Stomach smooth muscle (tissue), 2 donors: ENCODE data around the gene KRTAP5-7.

Experiments
- H3K27ac ChIP-seq: one replicate; pipeline ENCODE4 v1.7.0; 2013; ENCODE audit warnings: mild to moderate bottlenecking, low read length, inconsistent platforms
- H3K27me3 ChIP-seq, 2 donors: one replicate each; pipeline ENCODE4 v1.7.0; 2013; ENCODE audit warnings: low read length in 2 of 2; ENCODE audit not compliant: insufficient read depth in 2 of 2, control insufficient read depth in 1 of 2
- H3K36me3 ChIP-seq, 2 donors: one replicate each; pipeline ENCODE4 v1.7.0; 2013; ENCODE audit warnings: low read length in 2 of 2; ENCODE audit not compliant: control insufficient read depth in 2 of 2, insufficient read depth in 2 of 2
- H3K4me1 ChIP-seq: one replicate; pipeline ENCODE4 v1.7.0; 2013; ENCODE audit warnings: low read length; ENCODE audit not compliant: control insufficient read depth, insufficient read depth
- H3K4me3 ChIP-seq, 2 donors: one replicate each; pipeline ENCODE4 v1.7.0; 2013; ENCODE audit warnings: low read length in 2 of 2
- H3K9ac ChIP-seq, 2 donors: one replicate each; pipeline ENCODE4 v1.7.0; 2013; ENCODE audit warnings: low read length in 2 of 2, mild to moderate bottlenecking in 1 of 2
- H3K9me3 ChIP-seq, 2 donors: one replicate each; pipeline ENCODE4 v1.7.0; 2013; ENCODE audit warnings: low read length in 2 of 2; ENCODE audit not compliant: control insufficient read depth in 2 of 2
- donor health status: healthy.
- donor health status: Pancreatic carcinoma.

Gene KRTAP5-7

DNA sequence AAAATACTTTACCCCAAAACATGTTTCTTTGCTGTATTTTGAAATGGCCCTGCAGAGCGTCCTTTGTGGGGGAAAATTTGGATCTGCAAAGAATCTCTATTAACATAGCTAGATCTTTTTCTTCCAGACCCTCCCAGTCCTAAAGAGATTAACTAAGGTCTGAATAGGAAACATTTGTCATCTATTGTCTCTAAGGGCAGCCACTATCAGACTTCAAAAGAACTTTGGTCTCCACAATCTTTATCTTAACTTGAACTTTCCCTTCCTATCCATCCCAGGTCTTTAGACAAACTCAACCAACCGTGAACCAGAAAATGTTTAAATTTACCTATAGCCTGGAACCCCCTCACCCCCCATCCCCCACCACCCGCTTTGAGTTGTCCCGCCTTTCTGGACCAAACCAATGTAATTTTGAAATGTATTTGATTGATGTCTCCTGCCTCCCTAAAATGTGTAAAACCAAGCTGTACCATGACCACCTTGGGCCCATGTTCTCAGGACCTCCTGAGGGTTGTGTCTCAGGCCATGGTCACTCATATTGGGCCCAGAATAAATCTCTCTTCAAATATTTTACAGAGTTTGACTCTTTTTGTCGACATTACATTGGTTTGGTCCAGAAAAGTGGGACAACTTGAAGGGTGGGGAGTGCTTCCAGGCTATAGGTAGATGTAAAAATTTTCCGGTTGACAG lies 17.6 kb downstream of the KRTAP5-7 start:
- H3K4me1 ChIP-seq: no peaks in the 10 kb centered on the region
- no peaks in the 10 kb centered on the region for H3K36me3 ChIP-seq
- H3K9ac ChIP-seq: no peak overlapping the region
- no peak overlapping the region for H3K27ac ChIP-seq
- no peak overlapping the region for H3K4me3 ChIP-seq
- H3K9me3 ChIP-seq: no peaks in the 10 kb centered on the region
- H3K27me3 ChIP-seq: peaks cover 11 to 14% of the 10 kb centered on the region in 2 donors

GRCh38 chr11:71545405-71545966 lies 18.4 kb downstream of the KRTAP5-7 start:
- no peak overlapping the region for H3K4me3 ChIP-seq
- no peaks in the 10 kb centered on the region for H3K36me3 ChIP-seq
- H3K27me3 ChIP-seq: peaks cover 11 to 14% of the 10 kb centered on the region in 2 donors
- H3K9me3 ChIP-seq: no peaks in the 10 kb centered on the region
- H3K4me1 ChIP-seq: no peaks in the 10 kb centered on the region
- no peak overlapping the region for H3K27ac ChIP-seq
- no peak overlapping the region for H3K9ac ChIP-seq

DNA sequence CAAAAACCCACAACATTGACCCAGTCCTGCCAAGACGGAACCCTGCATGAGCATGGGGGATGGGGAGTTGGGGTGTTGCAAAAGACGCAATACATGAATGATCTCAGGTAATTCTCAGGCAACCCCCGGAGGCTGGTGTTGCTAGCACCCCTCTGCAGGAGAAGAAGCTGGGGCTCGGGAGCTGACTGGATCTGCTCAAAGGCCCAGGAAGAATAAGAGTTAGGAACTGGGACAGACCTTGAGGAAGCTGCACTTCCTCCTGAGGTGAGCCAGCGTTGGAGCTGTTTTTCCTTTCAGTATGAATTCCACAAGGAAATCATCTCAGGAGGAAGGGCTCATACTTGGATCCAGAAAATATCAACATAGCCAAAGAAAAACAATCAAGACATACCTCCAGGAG lies 21.1 kb downstream of the KRTAP5-7 start, which contains the start of gene KRTAP5-9:
TSS of gene KRTAP5-9 (plus strand) at position 301 of the 400 bp plus-strand sequence. CDS start 238 bp downstream, outside the sequence.
- H3K9me3 ChIP-seq: no peaks in the 10 kb centered on the region
- H3K9ac ChIP-seq: no peak within 1 kb of the TSS
- H3K4me1 ChIP-seq: no peaks in the 10 kb centered on the region
- H3K4me3 ChIP-seq: no peak within 1 kb of the TSS
- no peak within 1 kb of the TSS for H3K27ac ChIP-seq
- H3K27me3 ChIP-seq: peaks cover 11 to 14% of the 10 kb centered on the region in 2 donors
- H3K36me3 ChIP-seq: no peaks in the 10 kb centered on the region

- Histone ChIP-seq H3K27ac (no peak overlapping the region), H3K9me3 (no peaks in the 10 kb centered on the region), H3K27me3 (peaks cover 11 to 14% of the 10 kb centered on the region in 2 donors), H3K4me1 (no peaks in the 10 kb centered on the region), H3K4me3 (no peak overlapping the region), H3K9ac (no peak overlapping the region), H3K36me3 (no peaks in the 10 kb centered on the region)
Measured at GRCh38 chr11:71548716-71549151, 21.7 kb downstream of the KRTAP5-7 start.

GRCh38 chr11:71551711-71552110 lies 24.6 kb downstream of the KRTAP5-7 start:
- Histone ChIP-seq H3K9me3 (no peaks in the 10 kb centered on the region), H3K4me1 (no peaks in the 10 kb centered on the region), H3K9ac (no peak overlapping the region), H3K27ac (no peak overlapping the region), H3K27me3 (peaks cover 10 to 14% of the 10 kb centered on the region in 2 donors), H3K36me3 (no peaks in the 10 kb centered on the region), H3K4me3 (no peak overlapping the region)

DNA sequence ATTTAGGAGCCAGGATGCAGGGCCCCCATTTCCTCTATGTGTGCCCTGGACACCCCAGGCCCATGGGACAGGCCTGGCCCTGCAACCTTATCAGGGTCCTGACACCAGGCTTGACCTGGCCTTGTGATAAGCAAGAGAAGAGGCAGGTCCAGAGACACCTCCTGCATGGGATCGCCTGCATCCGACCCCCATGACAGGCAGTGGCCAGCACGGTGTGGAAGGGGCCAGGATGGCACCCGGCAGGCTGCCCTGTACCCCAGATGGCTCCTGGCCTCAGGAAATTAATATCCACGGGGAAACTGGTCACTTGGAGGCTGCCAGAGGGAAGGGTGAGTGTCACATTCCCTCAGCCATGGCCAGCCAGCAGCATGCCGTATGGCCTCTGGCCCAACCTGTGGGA lies 27.9 kb downstream of the KRTAP5-7 start:
- H3K4me1 ChIP-seq: no peaks in the 10 kb centered on the region
- H3K9me3 ChIP-seq: no peaks in the 10 kb centered on the region
- no peak overlapping the region for H3K9ac ChIP-seq
- no peak overlapping the region for H3K4me3 ChIP-seq
- H3K27ac ChIP-seq: no peak overlapping the region
- no peaks in the 10 kb centered on the region for H3K36me3 ChIP-seq
- peaks cover 0 to 3% of the 10 kb centered on the region in 2 donors for H3K27me3 ChIP-seq

- no peaks in the 10 kb centered on the region for H3K4me1 ChIP-seq
- H3K9ac ChIP-seq: no peak overlapping the region
- H3K27ac ChIP-seq: no peak overlapping the region
- H3K9me3 ChIP-seq: no peaks in the 10 kb centered on the region
- peaks cover 0 to 3% of the 10 kb centered on the region in 2 donors for H3K27me3 ChIP-seq
- no peak overlapping the region for H3K4me3 ChIP-seq
- no peaks in the 10 kb centered on the region for H3K36me3 ChIP-seq
Measured at GRCh38 chr11:71555508-71555907, 28.4 kb downstream of the KRTAP5-7 start.

DNA sequence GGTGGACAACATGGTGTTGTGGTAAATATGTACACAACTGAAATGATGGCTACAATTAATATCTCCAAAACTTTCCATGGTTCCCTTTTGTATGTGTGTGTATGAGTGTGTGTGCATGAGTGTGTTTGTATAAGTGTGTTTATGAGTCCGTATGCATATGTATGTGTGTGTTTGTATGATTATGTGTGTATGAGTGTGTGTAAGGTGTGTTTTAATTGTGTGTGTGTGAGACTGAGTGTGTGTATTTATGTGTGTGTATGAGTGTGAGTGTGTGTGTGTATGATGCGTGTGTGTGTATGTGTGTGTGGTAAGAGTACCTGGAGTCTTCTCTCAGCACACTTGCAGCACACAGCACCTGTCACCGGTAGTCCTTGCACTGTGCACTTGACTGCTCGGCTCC lies 29.0 kb downstream of the KRTAP5-7 start:
- Histone ChIP-seq H3K36me3 (no peaks in the 10 kb centered on the region), H3K4me3 (no peak overlapping the region), H3K27me3 (peaks cover 0 to 3% of the 10 kb centered on the region in 2 donors), H3K9ac (no peak overlapping the region), H3K27ac (no peak overlapping the region), H3K9me3 (no peaks in the 10 kb centered on the region), H3K4me1 (no peaks in the 10 kb centered on the region)

- no peaks in the 10 kb centered on the region for H3K9me3 ChIP-seq
- no peak overlapping the region for H3K4me3 ChIP-seq
- no peaks in the 10 kb centered on the region for H3K36me3 ChIP-seq
- H3K9ac ChIP-seq: no peak overlapping the region
- no peaks in the 10 kb centered on the region for H3K4me1 ChIP-seq
- no peak overlapping the region for H3K27ac ChIP-seq
- H3K27me3 ChIP-seq: peaks cover 0 to 3% of the 10 kb centered on the region in 2 donors
Measured at GRCh38 chr11:71557257-71557656, 30.2 kb downstream of the KRTAP5-7 start.

- no peaks in the 10 kb centered on the region for H3K9me3 ChIP-seq
- no peak overlapping the region for H3K4me3 ChIP-seq
- no peaks in the 10 kb centered on the region for H3K36me3 ChIP-seq
- no peaks in the 10 kb centered on the region for H3K4me1 ChIP-seq
- H3K27me3 ChIP-seq: peaks cover 5 to 12% of the 10 kb centered on the region in 2 donors
- H3K9ac ChIP-seq: no peak overlapping the region
- no peak overlapping the region for H3K27ac ChIP-seq
Measured at GRCh38 chr11:71558996-71559395, 31.9 kb downstream of the KRTAP5-7 start.

DNA sequence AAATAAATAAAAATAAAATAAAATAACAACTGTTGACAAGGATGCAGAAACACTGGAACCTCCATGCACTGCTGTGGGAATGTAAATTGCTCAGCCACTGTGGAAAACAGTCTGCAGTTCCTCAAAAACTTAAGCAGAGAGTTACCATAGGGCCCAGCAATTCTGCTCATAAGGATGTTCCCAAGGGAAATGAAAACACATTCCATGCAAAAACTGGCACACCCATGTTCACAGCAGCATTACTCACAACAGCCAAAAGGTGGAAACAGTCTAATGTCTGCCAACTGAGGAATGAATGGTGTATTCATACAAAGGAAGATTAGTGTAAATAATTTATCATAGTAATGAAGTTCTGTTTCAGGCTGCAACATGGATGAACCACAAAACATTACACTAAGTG lies 35.1 kb downstream of the KRTAP5-7 start:
- Histone ChIP-seq H3K9me3 (no peaks in the 10 kb centered on the region), H3K27me3 (peaks cover 7 to 14% of the 10 kb centered on the region in 2 donors), H3K9ac (no peak overlapping the region), H3K36me3 (no peaks in the 10 kb centered on the region), H3K4me1 (no peaks in the 10 kb centered on the region), H3K27ac (no peak overlapping the region), H3K4me3 (no peak overlapping the region)
